HCT116 (cell line): ENCODE results near the gene BSN. TPM values are rescaled to one million over a fixed set of nuclear protein-coding genes. Genes with fewer than 3 reads are reported as not detected.

Experiments used
- ATAC-seq: fragments of 200-7000 bp; cut with Tn5 transposase; 2 replicates; pipeline ENCODE4 v1.9.1; 2020; ENCODE audit warnings: mild to moderate bottlenecking, moderate library complexity
- BruUV-seq: library from RNA; stranded (reverse); fragments of 400-500 nt; replicated peaks from 2 replicates; lab custom pipeline; 2021; lab: Mats Ljungman, UMichigan
- CTCF ChIA-PET: fragments of 300-600 bp; sonication (Branson Sonifier 250); formaldehyde crosslinking; loops from one replicate; lab custom pipeline; 2021; ENCODE audit warnings: antibody characterized with exemption; lab: Charles Lee
- POLR2A ChIA-PET: fragments of 300-600, 350-600 bp; sonication (Branson Sonifier 250); formaldehyde crosslinking; loops from one replicate; lab custom pipeline; 2021; ENCODE audit warnings: antibody characterized with exemption; lab: Charles Lee
- RAD21 ChIA-PET, 2 experiments: fragments of 300-600 bp; sonication (Branson Sonifier 250); formaldehyde crosslinking; loops; one replicate each; lab custom pipeline; 2023; ENCODE audit warnings: low total read pairs in 2 of 2; ENCODE audit not compliant: uncharacterized antibody in 2 of 2, unreplicated experiment in 2 of 2, low non-redundant PET in 1 of 2; lab: Charles Lee
- DNase-seq: peaks from one replicate; pipeline ENCODE4 v3.0.0-alpha.2; 2010; ENCODE audit warnings: low read depth, low spot score
- H2AFZ ChIP-seq: fragments of 200-600 bp; shearing (Covaris generic), sonication (generic); 2 replicates; pipeline ENCODE4 v1.6.1; 2017; ENCODE audit warnings: low read depth, mixed run types, mixed read lengths, antibody characterized with exemption, low read length; ENCODE audit not compliant: poor library complexity, severe bottlenecking
- H3K27ac ChIP-seq: 2 replicates; pipeline ENCODE4 v1.5.1; 2012; ENCODE audit warnings: low read depth, low read length
- H3K27me3 ChIP-seq: fragments of 200-600 bp; sonication (generic); 2 replicates; pipeline ENCODE4 v1.6.1; 2016; ENCODE audit warnings: mixed run types, low read length, mixed read lengths; ENCODE audit not compliant: insufficient read depth
- H3K36me3 ChIP-seq, 2 experiments: fragments of 200-500 bp in 1 of 2; fragments of 200-600 bp in 1 of 2; sonication (Bioruptor generic) in 1 of 2; sonication (generic) in 1 of 2; 2 replicates each; pipeline versions ENCODE4 v1.5.1 to v1.6.1; 2014 to 2016; ENCODE audit warnings: low read length in 2 of 2, inconsistent platforms in 1 of 2, mixed read lengths in 1 of 2, mixed run types in 1 of 2; ENCODE audit not compliant: insufficient read depth in 2 of 2, control insufficient read depth in 1 of 2
- H3K4me1 ChIP-seq, 2 experiments: fragments of 200-600 bp in 1 of 2; sonication (generic) in 1 of 2; 2 replicates each; pipeline versions ENCODE4 v1.5.1 to v1.6.1; 2012 to 2017; ENCODE audit warnings: low read length in 2 of 2, inconsistent platforms in 1 of 2, mild to moderate bottlenecking in 1 of 2, mixed read lengths in 1 of 2, mixed run types in 1 of 2, moderate library complexity in 1 of 2; ENCODE audit not compliant: insufficient read depth in 2 of 2, control insufficient read depth in 1 of 2
- H3K4me2 ChIP-seq: fragments of 200-600 bp; sonication (generic); 2 replicates; pipeline ENCODE4 v1.6.1; 2017; ENCODE audit warnings: mixed run types, low read length, mixed read lengths
- H3K4me3 ChIP-seq, 2 experiments: fragments of 200-600 bp in 1 of 2; sonication (generic) in 1 of 2; replicated peaks in 1 of 2; 2 replicates each; pipeline ENCODE4 v1.5.1; 2011 to 2016; ENCODE audit warnings: low read length in 2 of 2, control low read depth in 1 of 2, low read depth in 1 of 2, mild to moderate bottlenecking in 1 of 2, mixed read lengths in 1 of 2, mixed run types in 1 of 2
- H3K79me2 ChIP-seq: fragments of 200-600 bp; sonication (generic); 2 replicates; pipeline ENCODE4 v1.6.1; 2017; ENCODE audit warnings: mild to moderate bottlenecking, mixed run types, low read length, moderate library complexity, mixed read lengths; ENCODE audit not compliant: insufficient read depth
- H3K9ac ChIP-seq: fragments of 200-600 bp; sonication (generic); 2 replicates; pipeline ENCODE4 v1.6.1; 2016; ENCODE audit warnings: low read length, mixed read lengths
- H3K9me2 ChIP-seq: fragments of 200-600 bp; sonication (generic), shearing (Covaris generic); 2 replicates; pipeline ENCODE4 v1.6.1; 2017; ENCODE audit warnings: mixed run types, mild to moderate bottlenecking, moderate library complexity; ENCODE audit not compliant: insufficient read depth
- H3K9me3 ChIP-seq, 2 experiments: fragments of 200-500 bp in 1 of 2; fragments of 200-600 bp in 1 of 2; sonication (Bioruptor generic) in 1 of 2; sonication (generic) in 1 of 2; 2 replicates each; pipeline ENCODE4 v1.6.1; 2014 to 2017; ENCODE audit warnings: low read length in 2 of 2, mixed read lengths in 2 of 2, inconsistent platforms in 1 of 2, low read depth in 1 of 2, mild to moderate bottlenecking in 1 of 2, mixed run types in 1 of 2, moderate library complexity in 1 of 2; ENCODE audit not compliant: control insufficient read depth in 1 of 2, insufficient read depth in 1 of 2
- H4K20me1 ChIP-seq: fragments of 200-600 bp; sonication (generic), shearing (Covaris generic); 2 replicates; pipeline ENCODE4 v1.6.1; 2017; ENCODE audit warnings: mixed run types, mild to moderate bottlenecking, moderate library complexity; ENCODE audit not compliant: insufficient read depth
- CEBPB ChIP-seq: IDR thresholded peaks from 2 replicates; pipeline ENCODE4 v1.6.1; 2012; ENCODE audit warnings: low read depth
- CTCF ChIP-seq, 3 experiments: fragments of 200-600 bp in 1 of 3; sonication (generic) in 1 of 3; IDR thresholded peaks in 2 of 3; conservative IDR thresholded peaks in 1 of 3; 2 replicates each; pipeline ENCODE4 v1.5.1; 2012 to 2017; ENCODE audit warnings: low read depth in 2 of 3, low read length in 2 of 3, antibody characterized with exemption in 1 of 3, borderline replicate concordance in 1 of 3, control low read depth in 1 of 3, mild to moderate bottlenecking in 1 of 3, mixed read lengths in 1 of 3, mixed run types in 1 of 3, moderate library complexity in 1 of 3; ENCODE audit not compliant: insufficient read depth in 1 of 3
- ELF1 ChIP-seq: IDR thresholded peaks from 2 replicates; pipeline ENCODE4 v1.6.1; 2012; ENCODE audit warnings: low read depth, borderline replicate concordance
- EZH2phosphoT487 ChIP-seq: fragments of 200-600 bp; IDR thresholded peaks from 2 replicates; pipeline ENCODE4 v1.6.1; 2018; ENCODE audit warnings: antibody characterized with exemption, borderline replicate concordance
- FOSL1 ChIP-seq: IDR thresholded peaks from 2 replicates; pipeline ENCODE4 v1.6.1; 2012; ENCODE audit warnings: low read depth
- POLR2A ChIP-seq: IDR thresholded peaks from 2 replicates; pipeline ENCODE4 v1.7.0; 2011; ENCODE audit warnings: borderline replicate concordance; ENCODE audit not compliant: insufficient read depth, insufficient read length; ENCODE audit errors: extremely low read depth
- POLR2AphosphoS5 ChIP-seq: IDR thresholded peaks from 2 replicates; pipeline ENCODE4 v1.6.1; 2011; ENCODE audit warnings: mild to moderate bottlenecking, low read depth, low read length, moderate library complexity
- RAD21 ChIP-seq: IDR thresholded peaks from 2 replicates; pipeline ENCODE4 v1.6.1; 2012; ENCODE audit warnings: low read depth, mild to moderate bottlenecking
- REST ChIP-seq: IDR thresholded peaks from 2 replicates; pipeline ENCODE4 v1.6.1; 2012; ENCODE audit warnings: low read depth
- SRF ChIP-seq: IDR thresholded peaks from 2 replicates; pipeline ENCODE4 v1.6.1; 2012; ENCODE audit warnings: low read depth
- TCF7L2 ChIP-seq: IDR thresholded peaks from 2 replicates; pipeline ENCODE4 v1.7.0; 2011; ENCODE audit warnings: borderline replicate concordance, inconsistent platforms; ENCODE audit not compliant: insufficient read depth, insufficient read length; ENCODE audit errors: extremely low read depth
- YY1 ChIP-seq: IDR thresholded peaks from 2 replicates; pipeline ENCODE4 v1.6.1; 2011; ENCODE audit warnings: low read length, low read depth, moderate library complexity, mild to moderate bottlenecking; ENCODE audit not compliant: insufficient replicate concordance; ENCODE audit errors: extremely low read depth
- ZFX ChIP-seq: fragments of 450-650 bp; IDR thresholded peaks from 2 replicates; pipeline ENCODE4 v1.6.1; 2017
- ZNF274 ChIP-seq: fragments of 200-500 bp; sonication (Bioruptor generic); IDR thresholded peaks from 2 replicates; pipeline ENCODE4 v1.6.1; 2014; ENCODE audit warnings: mild to moderate bottlenecking, low read depth, low read length, inconsistent platforms
- intact Hi-C: fragments of 100-400 bp; cut with micrococcal nuclease; formaldehyde crosslinking; loops from 2 replicates; pipeline ENCODE4 v1.10.0; 2022
- total RNA-seq: library from RNA; stranded (reverse); gene quantifications from one replicate; pipeline ENCODE4 v1.2.1, GENCODE V29; 2021; ENCODE audit not compliant: unreplicated experiment

The BSN gene
- total RNA-seq, 1 experiment from 2014 or later: 1.5 TPM

- no peaks in the 10 kb centered on the region for H3K79me2 ChIP-seq
- intact Hi-C loops: no loop called here
- no peaks in the 10 kb centered on the region for H4K20me1 ChIP-seq
- ChIA-PET POLR2A (no interaction called here), CTCF (no interaction called here), RAD21 (no interaction called here)
- peaks cover 0 to 5% of the 10 kb centered on the region in 2 experiments; a peak in 1 of 4 replicates for H3K4me1 ChIP-seq
- no peaks in the 10 kb centered on the region for H3K9me2 ChIP-seq
- no peaks in the 10 kb centered on the region for H3K27me3 ChIP-seq
- no TSS peak for BruUV-seq
- H3K36me3 ChIP-seq: no peaks in the 10 kb centered on the region
- no peak overlapping the region for H3K4me3 ChIP-seq
- no peak overlapping the region for H3K4me2 ChIP-seq
- no peak overlapping the region for H2AFZ ChIP-seq
- no peak for ATAC-seq
- H3K27ac ChIP-seq: no peak overlapping the region
- no peaks in the 10 kb centered on the region for H3K9me3 ChIP-seq
- no peak for TF ChIP-seq TCF7L2
- no peak for TF ChIP-seq EZH2phosphoT487
- no peak for TF ChIP-seq FOSL1
- TF ChIP-seq YY1: no peak
- DNase-seq: no peak
- no peak overlapping the region for H3K9ac ChIP-seq
Observed at GRCh38 chr3:49623071-49623470, 68.8 kb downstream of the BSN start.

GRCh38 chr3:49625071-49625470 is 70.8 kb downstream of the BSN start:
- CTCF ChIA-PET: no interaction called here
- no peak overlapping the region for H3K4me3 ChIP-seq
- no peaks in the 10 kb centered on the region for H3K27me3 ChIP-seq
- H3K4me2 ChIP-seq: no peak overlapping the region
- intact Hi-C loops: no loop called here
- H3K9ac ChIP-seq: no peak overlapping the region
- no peak overlapping the region for H2AFZ ChIP-seq
- DNase-seq (no peak), ATAC-seq (no peak)
- H3K79me2 ChIP-seq: no peaks in the 10 kb centered on the region
- no peaks in the 10 kb centered on the region for H3K36me3 ChIP-seq
- RAD21 ChIA-PET: no interaction called here
- BruUV-seq: no TSS peak
- POLR2A ChIA-PET: no interaction called here
- H3K27ac ChIP-seq: no peak overlapping the region
- no peaks in the 10 kb centered on the region for H3K9me2 ChIP-seq
- no peaks in the 10 kb centered on the region for H4K20me1 ChIP-seq
- no peaks in the 10 kb centered on the region for H3K9me3 ChIP-seq
- no peaks in the 10 kb centered on the region for H3K4me1 ChIP-seq
- no peak for TF ChIP-seq SRF
- TF ChIP-seq POLR2AphosphoS5: no peak
- TF ChIP-seq RAD21: no peak
- no peak for TF ChIP-seq POLR2A
- TF ChIP-seq TCF7L2: no peak
- TF ChIP-seq ZFX: no peak
- TF ChIP-seq REST: no peak
- no peak for TF ChIP-seq ELF1
- TF ChIP-seq CEBPB: no peak
- TF ChIP-seq FOSL1: no peak
- TF ChIP-seq ZNF274: no peak
- no peak for TF ChIP-seq CTCF (IDR thresholded peaks at IDR 0.05 in 2 of 3, conservative IDR thresholded peaks at IDR 0.05 in 1 of 3; ENCODE audit: borderline replicate concordance in 1 of 3, insufficient read depth in 1 of 3, low read depth in 2 of 3, low read length in 2 of 3)
